ENCODE measurements around the gene HSPBAP1.

Gene HSPBAP1

GRCh38 chr3:122816587-122816986 lies 23.0 kb upstream of the HSPBAP1 start:
- no peak overlapping the region for H3K4me3 ChIP-seq (ENCODE audit: low read depth, low read length)
- no peak for TF ChIP-seq CTCF (IDR thresholded peaks at IDR 0.05; ENCODE audit: borderline replicate concordance, insufficient read depth, low read depth, low read length)

GRCh38 chr3:122810734-122811133 lies 17.1 kb upstream of the HSPBAP1 start:
- H3K4me3 ChIP-seq (ENCODE audit: low read depth, low read length): no peak overlapping the region
- no peak for TF ChIP-seq CTCF (IDR thresholded peaks at IDR 0.05; ENCODE audit: borderline replicate concordance, insufficient read depth, low read depth, low read length)

- no peak overlapping the region for H3K4me3 ChIP-seq (ENCODE audit: low read depth, low read length)
- no peak for TF ChIP-seq CTCF (IDR thresholded peaks at IDR 0.05; ENCODE audit: borderline replicate concordance, insufficient read depth, low read depth, low read length)
Observed at GRCh38 chr3:122803977-122804376, 10.3 kb upstream of the HSPBAP1 start.

- TF ChIP-seq CTCF (IDR thresholded peaks at IDR 0.05; ENCODE audit: borderline replicate concordance, insufficient read depth, low read depth, low read length): no peak
- no peak overlapping the region for H3K4me3 ChIP-seq (ENCODE audit: low read depth, low read length)
Observed at GRCh38 chr3:122802323-122802722, 8.7 kb upstream of the HSPBAP1 start.

- no peak overlapping the region for H3K4me3 ChIP-seq (ENCODE audit: low read depth, low read length)
- TF ChIP-seq CTCF (IDR thresholded peaks at IDR 0.05; ENCODE audit: borderline replicate concordance, insufficient read depth, low read depth, low read length): no peak
Observed at GRCh38 chr3:122800706-122801237, 7.1 kb upstream of the HSPBAP1 start.

- no peak overlapping the region for H3K4me3 ChIP-seq (ENCODE audit: low read depth, low read length)
- no peak for TF ChIP-seq CTCF (IDR thresholded peaks at IDR 0.05; ENCODE audit: borderline replicate concordance, insufficient read depth, low read depth, low read length)
Observed at GRCh38 chr3:122800031-122800430, 6.4 kb upstream of the HSPBAP1 start.

- TF ChIP-seq CTCF (IDR thresholded peaks at IDR 0.05; ENCODE audit: borderline replicate concordance, insufficient read depth, low read depth, low read length): no peak
- no peak overlapping the region for H3K4me3 ChIP-seq (ENCODE audit: low read depth, low read length)
Observed at GRCh38 chr3:122799322-122799721, 5.7 kb upstream of the HSPBAP1 start.

All from GM12875 (cell line).